GM19467 (cell line): Measurements from ENCODE around the gene SIRT5.

ENCODE experiments used
- ATAC-seq: cut with Tn5 transposase; IDR thresholded peaks from one replicate; pipeline ENCODE4 v1.9.1; 2021; ENCODE audit warnings: mild to moderate bottlenecking, moderate library complexity; ENCODE audit not compliant: unreplicated experiment

The SIRT5 gene

GRCh38 chr6:13629459-13630116 is 55.2 kb downstream of the SIRT5 start:
- no peak for ATAC-seq

- no peak for ATAC-seq
Observed at GRCh38 chr6:13630499-13630898, 56.1 kb downstream of the SIRT5 start.

- ATAC-seq: no peak
Observed at GRCh38 chr6:13633343-13633742, 58.9 kb downstream of the SIRT5 start.

- ATAC-seq: no peak
Observed at GRCh38 chr6:13635948-13636658, 61.7 kb downstream of the SIRT5 start.

GRCh38 chr6:13638014-13638413 is 63.6 kb downstream of the SIRT5 start:
- ATAC-seq: no peak

GRCh38 chr6:13638626-13639025 is 64.2 kb downstream of the SIRT5 start:
- no peak for ATAC-seq

- no peak for ATAC-seq
Observed at GRCh38 chr6:13641315-13641714, 66.9 kb downstream of the SIRT5 start.

GRCh38 chr6:13643125-13643524 is 68.7 kb downstream of the SIRT5 start:
- no peak for ATAC-seq

- ATAC-seq: no peak
Observed at GRCh38 chr6:13648850-13649249, 74.4 kb downstream of the SIRT5 start.

- no peak for ATAC-seq
Observed at GRCh38 chr6:13649393-13649792, 75.0 kb downstream of the SIRT5 start.

- ATAC-seq: no peak
Observed at GRCh38 chr6:13653296-13653695, 78.9 kb downstream of the SIRT5 start.

GRCh38 chr6:13654496-13654895 is 80.1 kb downstream of the SIRT5 start:
- no peak for ATAC-seq

GRCh38 chr6:13655700-13656099 is 81.3 kb downstream of the SIRT5 start:
- no peak for ATAC-seq

- ATAC-seq: no peak
Observed at GRCh38 chr6:13660273-13660672, 85.9 kb downstream of the SIRT5 start.

- no peak for ATAC-seq
Observed at GRCh38 chr6:13660893-13661292, 86.5 kb downstream of the SIRT5 start.

- ATAC-seq: no peak
Observed at GRCh38 chr6:13661647-13662046, 87.2 kb downstream of the SIRT5 start.

- no peak for ATAC-seq
Observed at GRCh38 chr6:13662651-13663334, 88.4 kb downstream of the SIRT5 start.

GRCh38 chr6:13663986-13664385 is 89.6 kb downstream of the SIRT5 start:
- no peak for ATAC-seq
